OCI-LY1 (cell line): ENCODE results near the gene ITGB3BP.
"Not testable (repeated sequence)": the region's sequence is repeated elsewhere in the genome, so short reads cannot be mapped to it uniquely, and the experiment has no call there.

Source experiments
- CTCF ChIP-seq: fragments of 200-600 bp; sonication (generic), shearing (Covaris generic); IDR thresholded peaks from 2 replicates; pipeline ENCODE4 v1.5.1; 2017; ENCODE audit warnings: mild to moderate bottlenecking, antibody characterized with exemption, low read length, moderate library complexity, mixed read lengths
- EZH2 ChIP-seq: fragments of 200-600 bp; sonication (generic), shearing (Covaris generic); IDR thresholded peaks from 2 replicates; pipeline ENCODE4 v1.8.0; 2017; ENCODE audit warnings: borderline replicate concordance, mixed run types, mild to moderate bottlenecking, antibody characterized with exemption, low read length, moderate library complexity, mixed read lengths

GRCh38 chr1:63572686-63573085 lies 49.7 kb upstream of the ITGB3BP start:
- TF ChIP-seq CTCF, EZH2: not testable (repeated sequence)
